ENCODE measurements around the gene ZMYND8.

GRCh38 chr20:47289096-47289495 lies 67.4 kb downstream of the ZMYND8 start:
- TF ChIP-seq, protein P1, sequence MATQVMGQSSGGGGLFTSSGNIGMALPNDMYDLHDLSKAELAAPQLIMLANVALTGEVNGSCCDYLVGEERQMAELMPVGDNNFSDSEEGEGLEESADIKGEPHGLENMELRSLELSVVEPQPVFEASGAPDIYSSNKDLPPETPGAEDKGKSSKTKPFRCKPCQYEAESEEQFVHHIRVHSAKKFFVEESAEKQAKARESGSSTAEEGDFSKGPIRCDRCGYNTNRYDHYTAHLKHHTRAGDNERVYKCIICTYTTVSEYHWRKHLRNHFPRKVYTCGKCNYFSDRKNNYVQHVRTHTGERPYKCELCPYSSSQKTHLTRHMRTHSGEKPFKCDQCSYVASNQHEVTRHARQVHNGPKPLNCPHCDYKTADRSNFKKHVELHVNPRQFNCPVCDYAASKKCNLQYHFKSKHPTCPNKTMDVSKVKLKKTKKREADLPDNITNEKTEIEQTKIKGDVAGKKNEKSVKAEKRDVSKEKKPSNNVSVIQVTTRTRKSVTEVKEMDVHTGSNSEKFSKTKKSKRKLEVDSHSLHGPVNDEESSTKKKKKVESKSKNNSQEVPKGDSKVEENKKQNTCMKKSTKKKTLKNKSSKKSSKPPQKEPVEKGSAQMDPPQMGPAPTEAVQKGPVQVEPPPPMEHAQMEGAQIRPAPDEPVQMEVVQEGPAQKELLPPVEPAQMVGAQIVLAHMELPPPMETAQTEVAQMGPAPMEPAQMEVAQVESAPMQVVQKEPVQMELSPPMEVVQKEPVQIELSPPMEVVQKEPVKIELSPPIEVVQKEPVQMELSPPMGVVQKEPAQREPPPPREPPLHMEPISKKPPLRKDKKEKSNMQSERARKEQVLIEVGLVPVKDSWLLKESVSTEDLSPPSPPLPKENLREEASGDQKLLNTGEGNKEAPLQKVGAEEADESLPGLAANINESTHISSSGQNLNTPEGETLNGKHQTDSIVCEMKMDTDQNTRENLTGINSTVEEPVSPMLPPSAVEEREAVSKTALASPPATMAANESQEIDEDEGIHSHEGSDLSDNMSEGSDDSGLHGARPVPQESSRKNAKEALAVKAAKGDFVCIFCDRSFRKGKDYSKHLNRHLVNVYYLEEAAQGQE (IDR thresholded peaks at IDR 0.05; ENCODE audit: insufficient read depth in 1 of 2, low read depth in 2 of 2, low read length in 2 of 2) = no peak
- no peak for TF ChIP-seq SIN3A (IDR thresholded peaks at IDR 0.05; ENCODE audit: borderline replicate concordance, insufficient read depth, low read length)
- TF ChIP-seq POLR2AphosphoS5 (IDR thresholded peaks at IDR 0.05; ENCODE audit: low read depth, low read length) = no peak
- no peak for TF ChIP-seq TAF1 (IDR thresholded peaks at IDR 0.05; ENCODE audit: borderline replicate concordance, insufficient read depth, low read length)
- TF ChIP-seq FOXP2 (optimal IDR thresholded peaks at IDR 0.05; ENCODE audit: borderline replicate concordance, extremely low read depth, extremely low read length, insufficient read depth) = no peak

Measured in PFSK-1 (cell line).